ENCODE data around the gene SLK.

DNA sequence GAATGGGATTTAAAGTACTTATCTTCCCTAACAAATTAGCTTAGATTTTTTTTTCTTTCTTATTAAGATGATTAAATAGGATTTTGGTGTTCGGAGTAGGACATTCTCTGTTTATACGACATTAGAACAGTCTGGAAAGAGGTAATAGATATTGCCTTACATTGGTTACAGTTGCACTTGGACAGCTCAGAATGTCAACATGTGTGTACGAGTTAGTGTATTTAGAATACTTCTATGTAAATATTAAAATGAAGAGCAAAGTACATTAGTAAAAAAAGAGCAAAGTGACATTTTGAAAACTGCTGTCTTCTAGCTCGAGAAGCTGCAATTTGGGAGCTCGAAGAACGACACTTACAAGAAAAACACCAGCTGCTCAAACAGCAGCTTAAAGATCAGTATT is 51.5 kb downstream of the SLK start:
- TF ChIP-seq, protein P1, sequence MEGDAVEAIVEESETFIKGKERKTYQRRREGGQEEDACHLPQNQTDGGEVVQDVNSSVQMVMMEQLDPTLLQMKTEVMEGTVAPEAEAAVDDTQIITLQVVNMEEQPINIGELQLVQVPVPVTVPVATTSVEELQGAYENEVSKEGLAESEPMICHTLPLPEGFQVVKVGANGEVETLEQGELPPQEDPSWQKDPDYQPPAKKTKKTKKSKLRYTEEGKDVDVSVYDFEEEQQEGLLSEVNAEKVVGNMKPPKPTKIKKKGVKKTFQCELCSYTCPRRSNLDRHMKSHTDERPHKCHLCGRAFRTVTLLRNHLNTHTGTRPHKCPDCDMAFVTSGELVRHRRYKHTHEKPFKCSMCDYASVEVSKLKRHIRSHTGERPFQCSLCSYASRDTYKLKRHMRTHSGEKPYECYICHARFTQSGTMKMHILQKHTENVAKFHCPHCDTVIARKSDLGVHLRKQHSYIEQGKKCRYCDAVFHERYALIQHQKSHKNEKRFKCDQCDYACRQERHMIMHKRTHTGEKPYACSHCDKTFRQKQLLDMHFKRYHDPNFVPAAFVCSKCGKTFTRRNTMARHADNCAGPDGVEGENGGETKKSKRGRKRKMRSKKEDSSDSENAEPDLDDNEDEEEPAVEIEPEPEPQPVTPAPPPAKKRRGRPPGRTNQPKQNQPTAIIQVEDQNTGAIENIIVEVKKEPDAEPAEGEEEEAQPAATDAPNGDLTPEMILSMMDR (IDR thresholded peaks at IDR 0.05; ENCODE audit: poor library complexity) = no peak
- TF ChIP-seq EZH2phosphoT487 (IDR thresholded peaks at IDR 0.05; ENCODE audit: low read depth, severe bottlenecking, unreplicated experiment) (no peak), EZH2 (IDR thresholded peaks at IDR 0.05; ENCODE audit: borderline replicate concordance) (no peak)
